NCI-H2081 treated with DMSO at 0.1 percent for 48 hours (cell line): Measurements from ENCODE around the gene ADGRL3.
"Not testable (repeated sequence)": the region's sequence is repeated elsewhere in the genome, so short reads cannot be mapped to it uniquely, and the experiment has no call there.

Source experiments
- DNase-seq: peaks from one replicate; lab custom pipeline; 2025; lab: John Stamatoyannopoulos, UW

The ADGRL3 gene

DNA sequence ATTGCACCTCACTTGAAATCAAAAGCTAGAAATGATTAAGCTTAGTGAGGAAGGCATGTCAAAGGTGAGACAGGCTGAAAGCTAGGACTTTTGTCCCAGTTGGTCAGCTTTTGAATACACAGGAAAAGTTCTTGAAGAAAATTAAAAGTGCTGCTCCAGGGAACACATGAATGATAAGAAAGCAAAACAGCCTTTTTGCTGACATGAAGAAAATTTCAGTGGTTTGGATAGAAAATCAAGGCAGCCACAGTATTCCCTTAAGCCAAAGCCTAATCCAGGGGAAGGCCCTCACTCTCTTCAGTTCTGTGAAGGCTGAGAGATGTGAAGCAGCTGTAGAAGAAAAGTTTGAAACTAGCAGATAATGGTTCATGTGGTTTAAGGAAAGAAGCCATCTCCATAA lies 150.8 kb downstream of the ADGRL3 start:
- no peak for DNase-seq

DNA sequence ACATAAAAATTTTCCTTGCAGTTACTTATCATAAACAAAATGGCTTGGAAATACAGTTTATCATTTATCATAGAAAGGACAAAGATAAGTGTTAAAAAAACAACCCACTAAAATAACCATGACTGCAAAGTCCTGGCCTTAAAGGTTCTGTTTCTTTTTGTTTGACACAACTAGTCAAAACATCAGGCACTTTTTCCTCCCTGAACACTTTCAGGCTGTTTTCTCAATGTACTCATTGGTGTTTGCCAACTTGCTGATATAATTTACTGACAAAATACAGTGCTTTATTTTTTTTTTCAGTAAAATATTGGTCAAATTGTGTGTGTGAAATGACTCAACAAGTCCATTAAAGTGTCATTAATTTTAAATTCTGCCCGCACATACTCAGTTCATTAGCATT lies 156.6 kb downstream of the ADGRL3 start:
- DNase-seq, result no peak

DNA sequence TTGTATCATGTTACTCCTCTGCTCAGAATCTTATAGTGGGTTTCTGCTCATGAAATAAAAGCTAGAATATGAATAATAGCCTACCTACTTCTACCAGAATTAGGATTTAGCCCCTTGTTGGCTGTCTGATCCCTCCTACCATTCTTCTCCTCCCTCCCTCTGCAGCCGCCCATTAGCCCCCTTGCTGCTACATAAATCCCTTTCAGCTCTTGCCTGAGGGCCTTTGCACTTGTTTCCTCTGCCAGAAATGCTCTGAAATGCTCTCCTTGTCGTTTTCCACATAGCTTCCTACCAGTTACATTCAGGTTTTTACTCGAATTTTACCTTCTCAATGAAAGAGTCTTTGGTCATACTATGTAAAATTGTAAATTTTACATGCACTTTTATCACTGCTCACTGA lies 159.2 kb downstream of the ADGRL3 start:
- no peak for DNase-seq

DNA sequence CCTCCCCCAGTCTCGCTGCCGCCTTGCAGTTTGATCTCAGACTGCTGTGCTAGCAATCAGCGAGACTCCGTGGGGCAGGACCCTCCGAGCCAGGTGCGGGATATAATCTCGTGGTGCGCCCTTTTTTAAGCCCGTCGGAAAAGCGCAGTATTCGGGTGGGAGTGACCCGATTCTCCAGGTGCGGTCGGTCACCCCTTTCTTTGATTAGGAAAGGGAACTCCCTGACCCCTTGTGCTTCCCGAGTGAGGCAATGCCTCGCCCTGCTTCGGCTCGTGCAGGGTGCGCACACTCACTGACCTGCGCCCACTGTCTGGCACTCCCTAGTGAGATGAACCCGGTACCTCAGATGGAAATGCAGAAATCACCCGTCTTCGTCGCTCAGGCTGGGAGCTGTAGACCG lies 172.7 kb downstream of the ADGRL3 start:
- DNase-seq, result not testable (repeated sequence)

DNA sequence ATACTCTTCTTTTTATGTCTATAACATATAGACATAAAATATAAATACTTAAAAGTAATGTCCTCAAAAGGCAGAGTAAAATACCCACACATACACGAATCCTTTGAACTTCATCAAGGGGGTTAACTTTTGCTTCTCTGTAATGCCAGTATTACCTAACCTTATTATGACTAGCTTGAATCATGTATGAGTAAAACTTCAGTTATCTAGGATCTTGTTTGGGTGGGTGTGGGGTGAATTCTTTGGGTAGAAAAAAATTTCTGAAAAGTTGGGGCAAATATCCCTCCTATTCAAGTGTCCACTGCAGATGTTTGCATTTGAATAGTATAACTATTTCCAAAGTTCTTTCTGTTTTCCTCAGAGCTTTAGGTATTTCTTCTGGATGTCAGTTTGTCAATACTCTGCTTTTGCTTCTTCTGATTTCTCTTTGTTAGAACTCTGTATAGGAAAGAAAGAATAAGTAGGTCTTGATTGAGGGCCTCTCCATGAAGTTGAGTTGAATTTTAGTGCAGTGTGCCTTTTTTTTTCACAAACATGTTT lies 173.8 kb downstream of the ADGRL3 start:
- no peak for DNase-seq

DNA sequence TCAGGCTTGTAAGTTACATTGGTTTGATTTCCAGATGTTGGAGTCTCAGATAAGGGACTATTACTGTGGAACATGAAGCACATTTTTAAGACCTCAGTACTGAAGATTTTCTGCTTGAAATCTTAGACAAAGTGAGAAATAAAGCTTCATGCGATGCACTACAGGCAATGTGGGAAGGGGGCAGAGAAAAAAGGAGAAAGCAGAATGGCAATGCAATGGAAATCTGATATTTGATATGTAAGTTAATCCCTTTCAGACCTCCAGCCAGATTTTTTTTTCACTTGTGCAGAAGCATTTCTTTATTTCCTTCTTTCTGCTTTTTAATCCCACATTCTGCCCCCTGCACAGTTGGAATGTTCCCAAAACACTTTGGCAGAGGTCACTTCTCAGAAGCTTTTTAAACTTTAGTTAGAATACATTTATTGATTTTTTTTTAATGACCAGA lies 174.3 kb downstream of the ADGRL3 start:
- DNase-seq, result no peak

DNA sequence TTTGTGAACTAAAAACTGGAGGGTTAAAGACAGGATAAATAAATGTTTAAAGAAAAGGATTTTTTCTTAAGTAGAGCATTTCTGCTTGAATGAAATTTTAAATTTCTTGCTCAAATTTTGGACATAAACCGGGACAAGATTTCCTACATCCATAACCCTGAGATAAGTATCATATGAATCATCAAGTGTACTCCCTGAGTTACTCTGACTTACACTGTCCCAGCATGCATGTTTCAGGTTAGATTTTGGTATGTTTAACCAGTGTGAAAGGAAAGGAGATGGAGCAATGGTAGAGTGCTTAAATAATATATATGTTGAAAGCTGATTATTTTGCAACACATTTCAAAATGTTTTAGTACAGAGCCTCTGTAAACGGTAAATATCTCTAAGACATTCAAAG lies 175.2 kb downstream of the ADGRL3 start:
- DNase-seq, result no peak

DNA sequence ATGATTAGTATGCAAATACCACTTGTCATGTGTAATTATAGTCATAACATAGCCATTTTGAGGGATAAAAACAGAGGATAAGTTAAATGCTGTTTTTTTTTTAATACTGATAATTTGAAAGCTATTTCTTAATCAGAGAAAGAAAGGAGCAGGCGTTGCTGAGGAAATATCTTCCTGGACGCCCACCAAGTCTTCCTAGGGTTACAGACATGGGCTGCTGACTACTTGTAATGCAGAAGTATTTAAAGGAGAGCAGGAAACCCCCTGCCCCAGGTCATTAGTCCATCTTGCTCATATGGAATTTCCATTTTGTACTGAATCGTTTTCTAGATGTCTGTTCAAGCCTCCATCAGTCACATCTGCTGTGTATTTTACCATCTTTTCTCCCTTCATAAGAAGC lies 176.2 kb downstream of the ADGRL3 start:
- no peak for DNase-seq

DNA sequence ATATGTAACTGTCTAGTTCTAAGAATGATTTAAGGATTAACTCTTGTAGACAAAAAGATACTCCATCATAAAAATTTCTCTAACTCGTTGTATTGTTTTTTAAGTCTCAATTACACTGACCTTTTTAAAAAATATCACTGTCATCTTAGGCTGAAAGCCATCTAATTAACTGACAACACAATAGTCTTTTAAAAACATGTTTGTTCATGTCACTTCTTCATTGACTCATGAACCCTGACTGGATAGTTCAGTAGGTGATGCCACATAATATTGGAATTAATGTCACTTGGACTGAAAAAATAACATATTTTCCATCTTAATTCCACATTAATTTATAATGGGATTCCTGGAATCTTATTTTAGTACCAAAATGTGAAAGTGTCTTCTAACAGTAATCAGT lies 179.3 kb downstream of the ADGRL3 start:
- no peak for DNase-seq

DNA sequence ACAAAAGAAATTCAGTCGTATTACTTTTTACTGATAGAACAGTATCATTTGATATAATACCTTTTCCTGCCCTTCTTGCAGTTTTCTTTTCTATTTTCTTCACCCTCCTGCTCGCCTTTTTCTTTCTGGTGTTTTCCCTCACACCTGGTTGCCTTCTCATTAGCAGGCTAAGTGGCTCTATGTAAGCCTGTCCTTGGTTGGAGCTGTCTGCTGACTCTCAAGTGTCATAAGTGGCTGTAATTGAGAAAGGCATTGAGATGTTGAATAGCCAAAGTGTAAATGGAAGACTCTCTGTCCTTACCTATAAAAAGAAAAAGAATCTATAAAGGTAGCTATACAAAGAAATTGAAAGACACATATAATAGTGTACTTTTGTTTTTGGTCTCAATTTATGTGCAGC lies 180.7 kb downstream of the ADGRL3 start:
- DNase-seq, result no peak

DNA sequence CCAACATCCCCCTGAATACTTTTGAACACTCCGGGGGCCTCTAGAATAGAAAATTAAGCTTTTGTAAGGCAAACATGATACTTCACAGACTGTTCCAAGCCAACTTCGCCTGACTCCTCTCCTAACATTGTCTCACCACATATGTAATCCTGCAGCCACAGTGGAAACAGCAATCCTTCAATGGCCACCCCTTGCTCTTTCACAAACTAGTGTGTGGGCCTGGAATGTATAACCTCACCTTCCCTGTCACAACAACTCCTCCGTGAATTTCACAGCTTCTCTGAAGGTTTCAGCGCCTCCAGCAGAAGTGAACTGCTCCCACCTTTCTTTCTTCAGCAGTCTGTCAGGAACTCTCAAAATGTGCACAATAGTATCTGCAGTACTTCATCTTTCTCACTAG lies 185.1 kb downstream of the ADGRL3 start:
- no peak for DNase-seq

DNA sequence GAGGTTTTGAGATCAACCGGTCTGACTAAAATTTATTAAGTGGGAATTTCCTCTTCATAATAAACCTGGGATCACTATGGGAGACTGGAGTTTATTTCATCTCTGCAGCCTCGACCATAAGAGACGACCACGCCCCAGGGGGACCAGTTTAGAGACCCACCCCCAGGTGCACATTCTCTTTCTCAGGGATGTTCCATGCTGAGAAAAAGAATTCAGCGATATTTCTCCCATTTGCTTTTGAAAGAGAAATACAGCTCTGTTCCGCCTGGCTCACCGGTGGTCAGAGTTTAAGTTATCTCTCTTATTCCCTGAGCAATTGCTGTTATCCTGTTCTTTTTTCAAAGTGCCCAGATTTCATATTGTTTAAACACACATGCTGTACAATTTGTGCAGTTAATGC lies 187.2 kb downstream of the ADGRL3 start:
- not testable (repeated sequence) for DNase-seq

DNA sequence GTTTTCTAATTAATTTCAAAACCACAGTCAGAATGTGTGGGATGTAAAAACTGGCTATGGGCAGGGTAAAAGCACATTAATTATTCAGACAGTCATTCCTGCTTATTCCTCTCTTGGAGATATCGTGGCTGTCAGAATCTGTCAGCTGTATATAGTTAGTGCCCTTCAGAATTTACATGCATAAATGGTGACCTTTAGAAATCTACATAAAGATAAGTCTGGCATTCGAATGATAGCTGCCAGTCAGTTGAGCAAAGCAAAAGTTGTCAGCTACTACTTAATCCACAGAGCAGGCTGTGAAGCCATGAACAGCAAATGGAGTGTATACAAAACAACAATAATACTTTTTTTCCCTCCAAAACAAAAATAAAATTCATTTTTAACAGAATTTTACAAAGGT lies 189.5 kb downstream of the ADGRL3 start:
- DNase-seq, result no peak

DNA sequence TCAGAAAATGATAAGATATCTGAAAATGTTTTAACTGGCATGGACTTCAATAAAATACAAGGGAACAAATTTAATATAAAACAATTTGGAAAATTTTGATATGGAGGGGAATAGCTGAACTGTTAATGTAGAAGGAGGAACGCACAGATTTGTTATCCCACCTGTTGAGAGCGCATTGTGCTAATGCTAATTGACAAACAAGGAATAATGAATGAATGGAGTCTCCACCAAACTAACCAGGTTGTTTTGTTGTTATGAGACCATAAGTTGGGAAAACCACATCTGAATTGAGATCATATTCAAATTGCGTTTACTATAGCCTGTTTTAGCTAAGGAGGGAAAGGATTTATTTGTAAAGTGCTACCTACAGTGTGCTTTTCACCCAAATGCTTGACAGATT lies 195.6 kb downstream of the ADGRL3 start:
- no peak for DNase-seq

DNA sequence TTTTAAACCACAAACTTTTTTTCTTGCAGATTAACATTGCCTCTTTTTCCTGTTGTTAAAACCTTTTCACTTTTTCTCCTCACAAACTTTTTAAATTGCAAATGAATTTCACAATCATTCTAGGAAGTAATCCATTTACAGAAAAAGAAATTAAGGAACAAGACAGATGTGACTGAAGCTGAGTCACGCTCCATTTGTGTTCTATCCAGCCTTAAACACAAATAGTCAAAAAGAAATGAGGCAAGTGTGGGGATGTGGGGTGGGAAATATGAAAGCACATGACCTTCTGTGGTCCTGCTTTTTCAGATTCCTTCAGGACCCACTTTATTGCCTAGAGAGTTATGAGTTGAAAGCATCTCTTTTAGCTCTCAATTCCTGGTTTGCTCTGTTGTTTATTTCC lies 197.0 kb downstream of the ADGRL3 start:
- no peak for DNase-seq

DNA sequence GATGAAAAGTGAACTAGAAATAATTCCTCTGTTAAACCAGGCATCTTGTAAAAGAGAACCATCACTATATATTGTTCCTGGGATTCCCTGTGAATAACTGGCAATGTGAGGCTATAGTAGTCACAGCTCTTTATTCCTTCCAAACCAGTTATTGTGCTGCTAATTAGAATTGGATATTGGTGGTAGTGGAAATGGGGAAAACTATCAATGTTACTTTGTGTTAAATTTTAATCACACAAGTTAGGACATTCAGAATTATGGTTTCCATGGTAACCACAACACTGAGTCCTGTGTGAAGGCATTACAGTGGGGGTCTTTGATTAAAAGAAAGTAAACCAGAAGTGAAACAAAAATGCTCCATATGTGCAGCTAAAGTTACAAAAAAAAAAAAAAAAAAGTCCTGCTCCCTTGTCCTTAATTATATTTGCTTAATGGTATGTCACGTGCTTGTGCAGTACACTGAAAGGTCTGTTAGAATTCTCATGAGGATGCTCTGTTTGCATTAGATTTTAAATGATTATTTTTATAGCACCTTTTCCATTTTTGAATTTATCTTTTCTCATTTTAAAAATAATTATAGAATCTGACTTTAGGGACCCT lies 200.4 kb downstream of the ADGRL3 start:
- no peak for DNase-seq

DNA sequence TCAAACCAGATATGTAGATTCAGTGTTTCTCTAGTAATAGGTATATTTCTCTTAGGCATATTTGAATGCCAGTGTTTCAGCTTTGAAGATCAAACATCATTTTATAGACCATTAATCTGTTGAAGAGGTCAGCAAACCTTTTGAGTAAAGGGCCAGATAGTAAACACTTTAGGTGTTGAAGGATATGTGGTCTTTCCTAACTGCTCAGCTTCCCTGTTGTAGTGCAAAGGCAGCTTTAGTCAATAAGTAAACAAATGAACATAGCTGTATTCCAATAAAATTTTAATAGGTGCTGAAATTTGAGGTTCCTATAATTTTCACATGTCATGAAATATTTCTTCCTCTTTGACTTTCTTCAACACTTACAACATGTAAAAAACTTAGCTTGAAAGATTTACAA lies 201.6 kb downstream of the ADGRL3 start:
- no peak for DNase-seq

DNA sequence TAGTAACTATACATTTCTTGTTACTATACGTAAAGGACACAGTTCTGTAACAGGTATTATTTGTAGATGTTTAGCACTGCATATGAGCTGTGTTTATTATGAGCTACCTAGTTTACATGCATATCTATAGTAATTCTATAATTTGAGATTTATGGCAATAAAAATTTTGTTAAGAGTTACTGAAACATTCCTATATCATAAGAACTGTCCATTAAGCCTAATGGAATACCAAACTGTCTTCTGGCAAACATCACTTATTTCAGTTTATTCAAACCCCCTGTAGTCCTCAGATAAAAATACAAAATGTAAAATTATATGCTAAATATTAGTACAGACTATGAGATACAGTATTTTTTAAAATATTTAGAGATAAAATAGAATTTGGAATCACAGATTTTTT lies 205.2 kb downstream of the ADGRL3 start:
- DNase-seq, result no peak

DNA sequence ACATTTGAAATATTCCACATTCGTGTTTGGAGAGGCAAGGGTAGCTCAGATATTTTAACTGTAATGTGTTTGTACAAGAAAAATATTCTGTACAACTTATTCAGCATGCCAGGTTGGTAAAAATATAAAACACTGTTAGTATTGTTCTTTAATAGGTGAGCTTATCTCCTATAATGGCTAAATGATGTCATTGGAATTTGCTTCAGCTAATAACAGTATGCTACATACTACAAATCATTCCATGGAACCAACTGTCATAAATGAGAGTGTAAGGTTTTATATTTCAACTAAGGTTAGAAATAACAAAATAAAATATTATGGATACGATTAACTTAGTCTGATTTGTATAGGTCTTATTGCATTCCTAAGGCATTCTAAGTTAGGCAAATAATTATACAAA lies 206.6 kb downstream of the ADGRL3 start:
- no peak for DNase-seq

DNA sequence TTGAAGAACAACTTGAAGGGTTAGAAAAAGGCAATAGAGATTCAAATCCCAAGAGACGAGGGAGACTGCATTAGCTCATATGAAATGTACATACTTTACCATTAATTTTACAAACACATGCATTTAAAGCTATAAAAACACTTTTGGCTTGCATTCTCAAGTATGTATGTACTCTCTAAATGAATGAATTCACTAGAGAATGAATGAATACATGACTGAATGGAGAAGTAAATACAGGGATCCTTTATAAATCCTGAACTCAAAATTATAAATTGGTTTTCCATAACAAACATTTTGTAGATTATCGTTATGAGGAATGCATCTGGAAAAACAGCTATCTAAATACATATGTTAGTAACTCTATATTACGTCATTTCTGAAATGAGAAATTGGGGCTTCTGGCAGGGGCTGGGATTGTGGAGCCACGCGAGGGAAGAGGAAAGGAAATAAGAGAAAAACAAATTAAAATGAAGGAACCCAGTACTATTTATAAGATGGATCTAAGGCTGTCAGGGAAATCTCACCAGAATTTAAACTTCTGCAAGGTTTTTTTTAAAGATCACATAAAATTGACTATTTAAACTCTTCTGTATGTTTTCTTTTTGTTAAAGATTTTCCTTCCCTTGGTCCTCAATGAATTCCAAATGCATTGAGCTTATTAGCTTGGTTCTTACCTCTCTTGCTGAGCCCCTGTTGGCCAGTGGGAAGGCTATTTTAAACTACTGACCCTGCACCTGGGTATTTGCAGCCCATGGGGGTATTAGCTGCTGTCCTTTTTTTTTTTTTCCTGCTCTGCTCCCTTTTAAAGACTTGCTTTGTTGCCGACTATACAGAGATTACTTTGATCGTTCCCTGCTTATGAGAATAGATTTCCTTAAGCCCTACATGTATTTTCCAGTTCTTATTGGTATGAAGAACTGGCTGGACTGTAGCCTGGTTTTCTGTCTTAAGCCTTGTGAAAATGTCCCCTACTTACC lies 207.8 kb downstream of the ADGRL3 start:
- peak; percentile 31 for DNase-seq

DNA sequence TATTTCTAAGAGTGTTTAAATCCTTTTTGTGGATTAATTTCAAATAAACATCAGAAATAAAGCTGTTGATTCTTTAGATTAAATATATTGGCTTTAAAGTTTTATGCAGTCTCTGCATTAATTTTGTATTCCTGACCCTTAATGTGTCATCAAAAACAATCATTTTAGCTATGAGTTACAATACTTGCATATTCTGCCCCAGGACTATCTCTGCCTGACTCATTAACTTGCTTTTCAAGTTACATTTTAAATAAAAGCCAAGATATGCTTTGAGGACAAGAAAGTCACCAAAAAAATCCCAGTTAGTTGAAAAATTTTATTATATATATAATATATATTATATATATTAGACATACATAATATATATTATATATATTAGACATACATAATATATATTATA lies 208.7 kb downstream of the ADGRL3 start:
- DNase-seq, result no peak

DNA sequence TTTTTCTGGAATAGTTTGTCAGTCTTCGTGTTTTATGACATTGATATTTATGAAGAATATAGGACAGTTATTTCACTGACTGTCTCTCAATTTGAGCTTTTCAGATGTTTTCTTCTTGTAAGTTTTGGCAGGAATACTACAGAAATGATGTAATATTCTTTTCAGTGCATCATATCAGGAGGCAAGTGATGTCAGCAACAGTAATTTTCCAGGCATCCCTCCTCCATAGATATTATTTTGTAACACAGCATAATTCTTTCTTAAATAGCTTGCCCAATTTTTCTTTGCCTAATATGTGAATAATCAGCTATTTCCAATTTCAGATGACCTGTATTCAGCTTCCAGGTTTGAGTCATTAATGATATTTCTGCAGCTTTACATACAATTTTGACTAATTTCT lies 211.1 kb downstream of the ADGRL3 start:
- no peak for DNase-seq

DNA sequence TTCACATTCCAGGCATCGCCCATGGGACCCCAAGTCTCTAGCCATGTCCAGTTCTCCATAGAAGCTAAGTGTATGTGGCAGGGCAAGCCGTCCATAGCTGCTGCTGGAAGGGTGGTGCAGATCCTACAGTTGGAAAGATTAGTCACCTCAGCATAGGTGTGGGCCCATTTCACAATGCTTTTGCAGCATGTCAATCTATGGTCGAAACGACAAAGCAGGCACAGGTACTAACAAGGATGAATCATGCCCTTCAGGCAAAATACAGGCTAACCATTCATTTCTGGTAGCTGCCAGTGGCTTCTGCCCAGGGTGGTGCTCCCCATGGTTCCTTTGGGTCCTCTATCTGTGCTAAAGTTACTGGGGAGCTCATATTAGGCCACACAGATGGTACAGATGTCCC lies 225.2 kb downstream of the ADGRL3 start:
- no peak for DNase-seq
